ENCODE data around the gene STX1A. TPM values are rescaled to one million over a fixed set of nuclear protein-coding genes. Genes with fewer than 3 reads are reported as not detected.
A peak's percentile ranks its signal among the peaks of the same experiment; 100 is the strongest.
"Not testable (repeated sequence)": the region's sequence is repeated elsewhere in the genome, so short reads cannot be mapped to it uniquely, and the experiment has no call there.

The STX1A gene
- total and polyA plus RNA-seq, 2 experiments from 2014 or later: 9.8 to 20.6 TPM

DNA sequence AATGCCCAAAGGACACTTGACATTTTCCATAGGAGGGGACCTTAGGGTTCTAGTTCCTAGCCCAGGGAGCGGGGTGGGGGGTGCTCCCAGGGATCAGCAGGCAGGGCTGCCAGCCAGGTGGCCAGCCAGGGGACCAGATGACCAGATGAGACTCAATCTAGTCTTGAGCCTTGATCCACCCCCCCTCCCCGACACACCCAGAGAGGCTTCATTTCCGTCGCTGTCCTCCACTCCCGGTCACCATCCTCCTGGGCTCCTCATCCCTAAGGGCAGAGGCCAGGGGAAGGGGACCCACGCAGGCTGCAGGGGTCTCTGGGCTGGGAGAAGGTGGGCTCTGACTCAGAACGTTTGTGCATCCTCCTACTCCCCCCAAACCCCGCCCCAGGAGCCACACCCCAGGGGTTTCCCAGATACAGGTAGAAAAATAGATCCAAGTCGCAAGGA lies 1.0 kb downstream of the STX1A start:
- H3K9me3 ChIP-seq (ENCODE audit: low read depth): no peaks in the 10 kb centered on the region
- H3K4me3 ChIP-seq: peak overlapping the region; percentile 99
- TF ChIP-seq, protein P1, sequence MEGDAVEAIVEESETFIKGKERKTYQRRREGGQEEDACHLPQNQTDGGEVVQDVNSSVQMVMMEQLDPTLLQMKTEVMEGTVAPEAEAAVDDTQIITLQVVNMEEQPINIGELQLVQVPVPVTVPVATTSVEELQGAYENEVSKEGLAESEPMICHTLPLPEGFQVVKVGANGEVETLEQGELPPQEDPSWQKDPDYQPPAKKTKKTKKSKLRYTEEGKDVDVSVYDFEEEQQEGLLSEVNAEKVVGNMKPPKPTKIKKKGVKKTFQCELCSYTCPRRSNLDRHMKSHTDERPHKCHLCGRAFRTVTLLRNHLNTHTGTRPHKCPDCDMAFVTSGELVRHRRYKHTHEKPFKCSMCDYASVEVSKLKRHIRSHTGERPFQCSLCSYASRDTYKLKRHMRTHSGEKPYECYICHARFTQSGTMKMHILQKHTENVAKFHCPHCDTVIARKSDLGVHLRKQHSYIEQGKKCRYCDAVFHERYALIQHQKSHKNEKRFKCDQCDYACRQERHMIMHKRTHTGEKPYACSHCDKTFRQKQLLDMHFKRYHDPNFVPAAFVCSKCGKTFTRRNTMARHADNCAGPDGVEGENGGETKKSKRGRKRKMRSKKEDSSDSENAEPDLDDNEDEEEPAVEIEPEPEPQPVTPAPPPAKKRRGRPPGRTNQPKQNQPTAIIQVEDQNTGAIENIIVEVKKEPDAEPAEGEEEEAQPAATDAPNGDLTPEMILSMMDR (IDR thresholded peaks at IDR 0.05; ENCODE audit: low read depth, low read length): no peak
- DNase-seq (ENCODE audit: low read depth in 1 of 2, low spot score in 1 of 2): no peak
- no peaks in the 10 kb centered on the region for H3K4me1 ChIP-seq (ENCODE audit: low read depth)
- H3K36me3 ChIP-seq: no peaks in the 10 kb centered on the region
- no peak overlapping the region for H3K27ac ChIP-seq
- H3K27me3 ChIP-seq: peaks cover 7% of the 10 kb centered on the region

DNA sequence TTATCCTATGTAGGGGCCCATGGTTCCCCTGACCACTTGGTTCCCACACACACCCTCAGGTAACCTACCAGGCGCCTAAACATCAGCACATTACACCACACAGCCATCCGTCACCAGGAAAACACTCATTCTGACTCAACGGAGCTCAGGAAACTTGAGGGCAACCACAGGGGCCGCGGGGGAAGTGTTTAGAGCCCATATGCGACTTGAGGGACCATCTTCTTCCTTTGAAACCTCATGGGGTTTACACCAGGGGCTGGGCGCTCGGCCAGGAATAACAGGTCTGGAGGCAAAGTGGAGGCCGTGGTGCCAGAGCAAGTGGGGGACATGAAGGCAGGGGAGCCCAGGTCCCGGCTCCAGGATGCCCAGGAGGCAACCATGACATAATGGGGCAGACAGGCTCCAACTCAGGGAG lies 1.5 kb downstream of the STX1A start:
- Histone ChIP-seq H3K36me3 (no peaks in the 10 kb centered on the region), H3K4me1 (ENCODE audit: low read depth) (no peaks in the 10 kb centered on the region), H3K9me3 (ENCODE audit: low read depth) (no peaks in the 10 kb centered on the region), H3K27ac (no peak overlapping the region), H3K27me3 (peaks cover 7% of the 10 kb centered on the region), H3K4me3 (no peak overlapping the region)
- TF ChIP-seq, protein P1 (IDR thresholded peaks at IDR 0.05; ENCODE audit: low read depth, low read length): no peak
- DNase-seq (ENCODE audit: low read depth in 1 of 2, low spot score in 1 of 2): peak in 1 of 2 donors; percentile 72

DNA sequence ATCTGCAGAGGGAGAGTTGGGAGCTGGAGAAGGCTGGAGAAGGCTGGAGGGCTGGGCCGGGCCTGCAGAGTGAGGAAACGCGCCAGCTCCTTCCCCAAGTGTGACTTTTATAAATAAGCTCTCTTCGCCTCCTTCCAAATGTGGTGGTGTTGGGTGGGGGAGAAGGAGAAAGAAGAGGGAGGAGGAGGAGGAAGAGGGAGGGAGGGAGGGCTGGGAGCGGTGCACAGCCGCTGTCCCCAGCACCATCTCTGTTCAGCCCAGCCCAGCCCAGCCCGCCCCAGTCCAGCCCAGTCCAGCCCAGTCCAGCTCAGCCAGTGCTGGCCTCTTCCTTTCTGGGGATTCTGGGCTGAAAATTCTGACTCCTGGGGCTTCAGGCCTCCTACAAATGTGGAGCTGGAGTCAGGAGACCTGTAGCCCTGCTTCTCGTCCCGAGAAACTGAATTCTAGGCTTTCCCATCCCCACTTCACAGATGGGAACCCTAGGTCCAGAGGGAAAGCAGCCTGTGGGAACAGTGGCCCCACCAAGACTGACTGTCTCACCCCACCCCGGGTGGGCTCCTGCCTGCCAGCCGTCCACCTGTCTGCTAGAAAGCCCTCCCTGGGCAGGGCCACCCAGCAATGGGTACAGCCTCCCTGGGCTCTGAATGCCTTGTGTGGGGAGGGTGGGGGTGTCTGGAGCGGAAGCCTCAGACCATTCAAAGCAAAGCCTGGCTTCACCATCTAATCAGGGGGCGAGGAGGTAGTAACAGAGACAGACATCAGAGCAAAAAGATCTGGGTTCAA lies 2.3 kb downstream of the STX1A start:
- no peaks in the 10 kb centered on the region for H3K9me3 ChIP-seq (ENCODE audit: low read depth)
- no peaks in the 10 kb centered on the region for H3K4me1 ChIP-seq (ENCODE audit: low read depth)
- TF ChIP-seq, protein P1 (IDR thresholded peaks at IDR 0.05; ENCODE audit: low read depth, low read length): no peak
- no peaks in the 10 kb centered on the region for H3K36me3 ChIP-seq
- no peak overlapping the region for H3K27ac ChIP-seq
- peak in 1 of 2 donors; percentile 23 for DNase-seq (ENCODE audit: low read depth in 1 of 2, low spot score in 1 of 2)
- H3K4me3 ChIP-seq: no peak overlapping the region
- H3K27me3 ChIP-seq: peaks cover 7% of the 10 kb centered on the region

DNA sequence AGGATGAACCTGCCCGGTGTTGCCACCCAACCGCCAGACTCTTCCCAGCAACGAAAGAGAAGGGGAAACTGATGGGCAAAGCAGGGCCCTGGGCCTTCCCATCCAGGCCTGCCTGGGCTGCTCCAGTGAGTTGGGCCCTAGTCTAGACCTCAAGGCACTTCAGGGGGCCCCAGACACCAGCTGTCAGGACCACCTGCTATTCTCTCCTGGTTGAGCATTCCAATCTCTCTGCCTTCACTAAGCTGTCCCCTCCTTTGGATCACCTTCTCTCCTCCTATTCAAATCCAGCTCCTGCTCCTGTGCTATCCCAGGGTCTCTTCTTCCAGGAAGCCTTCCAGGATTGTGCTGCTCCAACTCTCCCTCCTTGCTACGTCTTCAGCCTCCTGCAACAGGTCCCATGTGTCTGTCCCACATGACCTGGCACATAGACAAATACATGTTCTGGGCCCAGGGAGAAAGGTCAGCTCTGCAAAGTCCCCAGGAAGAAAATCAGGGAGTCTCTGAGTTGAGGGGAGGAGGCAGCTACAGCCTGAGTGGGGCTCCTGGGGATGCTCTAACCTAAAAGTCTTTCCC lies 3.1 kb downstream of the STX1A start:
- no peak for DNase-seq (ENCODE audit: low read depth in 1 of 2, low spot score in 1 of 2)
- H3K9me3 ChIP-seq (ENCODE audit: low read depth): no peaks in the 10 kb centered on the region
- H3K36me3 ChIP-seq: no peaks in the 10 kb centered on the region
- H3K4me1 ChIP-seq (ENCODE audit: low read depth): no peaks in the 10 kb centered on the region
- H3K27ac ChIP-seq: no peak overlapping the region
- H3K4me3 ChIP-seq: no peak overlapping the region
- TF ChIP-seq, protein P1 (IDR thresholded peaks at IDR 0.05; ENCODE audit: low read depth, low read length): no peak
- H3K27me3 ChIP-seq: peaks cover 7% of the 10 kb centered on the region

DNA sequence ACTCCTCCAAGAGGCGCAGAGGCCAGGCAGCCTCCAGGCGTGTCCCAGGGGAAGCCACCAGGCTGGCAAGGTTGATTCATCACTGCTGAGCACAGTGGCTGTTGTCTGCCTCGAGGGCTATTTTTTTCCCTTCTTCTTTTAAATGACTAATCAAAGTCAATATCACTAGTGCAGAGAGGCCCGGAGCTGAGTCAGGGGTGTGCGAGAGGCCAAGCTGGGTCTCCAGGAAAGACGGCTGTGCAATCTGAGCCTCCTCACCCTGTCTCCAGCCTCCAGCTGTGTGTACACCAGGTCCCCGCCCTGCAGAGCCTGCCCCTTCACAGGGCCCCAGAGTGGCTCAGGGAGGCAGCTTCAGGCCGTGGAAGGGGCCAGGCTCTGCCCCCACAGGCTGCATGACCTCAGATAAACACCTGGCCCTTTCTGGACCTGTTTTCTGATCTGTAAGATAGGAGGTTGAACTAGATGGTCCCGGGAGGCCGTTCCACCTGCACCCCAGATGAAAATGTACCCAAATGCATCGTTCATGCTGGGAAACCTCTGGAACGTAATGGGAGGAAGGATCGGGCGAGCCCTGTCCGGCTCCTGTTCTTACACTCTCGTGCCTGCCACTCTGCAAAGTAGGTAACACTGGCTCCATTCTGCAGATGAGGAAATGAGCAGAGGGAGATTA lies 3.7 kb downstream of the STX1A start:
- Histone ChIP-seq H3K27me3 (peaks cover 7% of the 10 kb centered on the region), H3K4me1 (ENCODE audit: low read depth) (no peaks in the 10 kb centered on the region), H3K4me3 (no peak overlapping the region), H3K9me3 (ENCODE audit: low read depth) (no peaks in the 10 kb centered on the region), H3K27ac (peak overlapping the region; percentile 13), H3K36me3 (no peaks in the 10 kb centered on the region)
- peak; percentile 22 to 83 for DNase-seq (ENCODE audit: low read depth in 1 of 2, low spot score in 1 of 2)
- TF ChIP-seq, protein P1 (IDR thresholded peaks at IDR 0.05; ENCODE audit: low read depth, low read length): no peak

DNA sequence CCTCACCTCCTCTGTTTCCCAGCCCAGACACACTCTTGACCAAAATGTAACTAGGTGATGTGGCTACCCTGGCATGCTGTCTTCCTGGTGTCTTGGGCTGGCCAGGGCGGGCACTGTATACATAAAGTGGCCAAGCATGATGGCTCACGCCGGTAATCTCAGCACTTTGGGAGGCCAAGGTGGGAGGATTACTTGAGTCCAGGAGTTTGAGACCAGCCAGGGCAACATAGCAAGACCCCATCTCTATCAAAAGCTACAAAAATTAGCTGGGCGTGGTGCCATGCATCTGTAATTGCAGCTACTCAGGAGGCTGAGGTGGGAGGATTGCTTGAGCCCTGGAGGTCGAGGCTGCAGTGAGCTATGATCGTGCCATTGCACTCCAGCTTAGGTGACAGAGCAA lies 6.2 kb downstream of the STX1A start:
- DNase-seq (ENCODE audit: low read depth in 1 of 2, low spot score in 1 of 2); H3K9me3 ChIP-seq (ENCODE audit: low read depth); H3K27me3 ChIP-seq; H3K27ac ChIP-seq; H3K4me1 ChIP-seq (ENCODE audit: low read depth); H3K36me3 ChIP-seq; H3K4me3 ChIP-seq: not testable (repeated sequence)

Measured in cardiac muscle cell (in vitro differentiated cells and primary cell).